HG03097 (cell line): ENCODE data around the gene THRAP3.
"Not testable (repeated sequence)": the region's sequence is repeated elsewhere in the genome, so short reads cannot be mapped to it uniquely, and the experiment has no call there.

Experiments
- ATAC-seq: cut with Tn5 transposase; IDR thresholded peaks from one replicate; pipeline ENCODE4 v1.9.1; 2021; ENCODE audit not compliant: unreplicated experiment, low FRiP score

THRAP3 gene

GRCh38 chr1:36223996-36224536 lies at the start of gene THRAP3:
Gene THRAP3 (plus strand): TSS chr1:36224443. CDS start chr1:36282564, 58,121 bp downstream.
- peak; percentile 86 for ATAC-seq

GRCh38 chr1:36174713-36175112 lies 49.5 kb upstream of the THRAP3 start:
- no peak for ATAC-seq

- no peak for ATAC-seq
These were observed 48.8 kb upstream of the THRAP3 start for GRCh38 chr1:36175137-36176095.

- ATAC-seq, result no peak
These were observed 47.9 kb upstream of the THRAP3 start for GRCh38 chr1:36176106-36176949.

GRCh38 chr1:36177589-36178431 lies 46.4 kb upstream of the THRAP3 start:
- ATAC-seq, result no peak

- no peak for ATAC-seq
These were observed 45.6 kb upstream of the THRAP3 start for GRCh38 chr1:36178471-36179219.

GRCh38 chr1:36179220-36179600 lies 45.0 kb upstream of the THRAP3 start:
- ATAC-seq, result no peak

GRCh38 chr1:36182734-36183133 lies 41.5 kb upstream of the THRAP3 start:
- ATAC-seq, result no peak

- ATAC-seq, result no peak
These were observed 40.9 kb upstream of the THRAP3 start for GRCh38 chr1:36183309-36183856.

GRCh38 chr1:36187800-36188593 lies 36.2 kb upstream of the THRAP3 start:
- ATAC-seq, result no peak

GRCh38 chr1:36196805-36197204 lies 27.4 kb upstream of the THRAP3 start:
- not testable (repeated sequence) for ATAC-seq

- ATAC-seq, result no peak
These were observed 25.6 kb upstream of the THRAP3 start for GRCh38 chr1:36198641-36199040.

GRCh38 chr1:36199934-36200741 lies 24.1 kb upstream of the THRAP3 start:
- no peak for ATAC-seq

- no peak for ATAC-seq
These were observed 21.2 kb upstream of the THRAP3 start for GRCh38 chr1:36203027-36203553.

GRCh38 chr1:36203554-36204346 lies 20.5 kb upstream of the THRAP3 start:
- ATAC-seq, result no peak

- ATAC-seq, result no peak
These were observed 19.8 kb upstream of the THRAP3 start for GRCh38 chr1:36204347-36204909.
